HepG2 (cell line): ENCODE results near the gene USP24. TPM values are rescaled to one million over a fixed set of nuclear protein-coding genes. Genes with fewer than 3 reads are reported as not detected.
A peak's percentile ranks its signal among the peaks of the same experiment; 100 is the strongest.

Source experiments
- AHDC1 ChIP-seq: sonication (generic); formaldehyde crosslinking; IDR thresholded peaks from 2 replicates; pipeline ENCODE4 v1.5.1; 2020; ENCODE audit warnings: mild to moderate bottlenecking, missing genetic modification reagents, borderline replicate concordance
- ETV5 ChIP-seq: IDR thresholded peaks from 2 replicates; pipeline ENCODE4 v1.6.1; 2018; ENCODE audit warnings: missing biosample characterization, missing genetic modification reagents, inconsistent platforms, borderline replicate concordance
- IRF2 ChIP-seq: IDR thresholded peaks from 2 replicates; pipeline ENCODE4 v1.6.1; 2018; ENCODE audit warnings: missing genetic modification reagents, missing compliant biosample characterization
- LCORL ChIP-seq, 2 experiments: fragments of 450-650 bp in 1 of 2; sonication (generic) in 1 of 2; formaldehyde crosslinking in 1 of 2; IDR thresholded peaks; 2 replicates each; pipeline versions ENCODE4 v1.5.0 to v1.6.1; 2017 to 2020; ENCODE audit warnings: antibody characterized with exemption in 1 of 2, missing genetic modification reagents in 1 of 2
- PAXIP1 ChIP-seq: sonication (generic); formaldehyde crosslinking; conservative IDR thresholded peaks from 2 replicates; pipeline ENCODE4 v1.4.0; 2020; ENCODE audit warnings: mild to moderate bottlenecking, missing genetic modification reagents, moderate library complexity
- SMC3 ChIP-seq: IDR thresholded peaks from 2 replicates; pipeline ENCODE4 v1.6.1; 2011; ENCODE audit warnings: low read length, improper control_type of control experiment
- SOX6 ChIP-seq, 2 experiments: fragments of 450-650 bp in 1 of 2; sonication (generic) in 1 of 2; formaldehyde crosslinking in 1 of 2; IDR thresholded peaks; 2 replicates each; pipeline versions ENCODE4 v1.4.0 to v1.6.1; 2017 to 2020; ENCODE audit warnings: antibody characterized with exemption in 1 of 2, mild to moderate bottlenecking in 1 of 2, missing genetic modification reagents in 1 of 2
- SRY ChIP-seq: sonication (generic); formaldehyde crosslinking; IDR thresholded peaks from 2 replicates; pipeline ENCODE4 v1.8.0; 2022; ENCODE audit warnings: mild to moderate bottlenecking, missing genetic modification reagents
- ZBTB20 ChIP-seq: sonication (generic); formaldehyde crosslinking; IDR thresholded peaks from 2 replicates; pipeline ENCODE4 v1.8.1; 2023; ENCODE audit warnings: missing genetic modification reagents, low read depth, mild to moderate bottlenecking, borderline replicate concordance
- ZNF121 ChIP-seq: sonication (generic); formaldehyde crosslinking; IDR thresholded peaks from 2 replicates; pipeline ENCODE4 v1.5.0; 2020; ENCODE audit warnings: mild to moderate bottlenecking, missing genetic modification reagents
- ZNF547 ChIP-seq: sonication (generic); formaldehyde crosslinking; IDR thresholded peaks from 2 replicates; pipeline ENCODE4 v1.5.1; 2020; ENCODE audit warnings: mild to moderate bottlenecking, missing genetic modification reagents
- ZNF768 ChIP-seq: sonication (generic); formaldehyde crosslinking; IDR thresholded peaks from 2 replicates; pipeline ENCODE4 v1.4.0; 2020; ENCODE audit warnings: missing genetic modification reagents
- polyA plus RNA-seq, 8 experiments: library from polyadenylated mRNA; depleted of rRNA in 3 of 8; stranded (reverse) in 7 of 8; unstranded in 1 of 8; fragments of >200 nt; fragmentation: Illumina TruSeq in 4 of 8; extraction: Trizol in 4 of 8; gene quantifications; 2 replicates each; pipeline versions ENCODE4 v1.2.1 to v1.2.3, GENCODE V29; 2011 to 2016; ENCODE audit warnings: low read depth in 4 of 8, missing spikeins in 1 of 8, mixed read lengths in 1 of 8; ENCODE audit not compliant: insufficient read depth in 1 of 8
- total RNA-seq, 5 experiments: library from RNA; depleted of rRNA; stranded (reverse); fragments of >200 nt; fragmentation: Illumina TruSeq; extraction: Trizol; gene quantifications; 2 replicates each; pipeline ENCODE4 v1.2.3, GENCODE V29; 2016; ENCODE audit warnings: low read depth in 1 of 5
- TF ChIP-seq, protein P1 (sequence below): IDR thresholded peaks from 2 replicates; pipeline ENCODE4 v1.6.1; 2016; ENCODE audit warnings: low read depth
- TF ChIP-seq, protein P2 (sequence below): sonication (generic); formaldehyde crosslinking; IDR thresholded peaks from 2 replicates; pipeline ENCODE4 v1.4.0; 2020; ENCODE audit warnings: missing genetic modification reagents

USP24 gene
- total and polyA plus RNA-seq, 2 of the 13 experiments (the other 11 are each of a cell fraction or from before 2014, with no cell fraction given) = 18.8 to 47.6 TPM

DNA sequence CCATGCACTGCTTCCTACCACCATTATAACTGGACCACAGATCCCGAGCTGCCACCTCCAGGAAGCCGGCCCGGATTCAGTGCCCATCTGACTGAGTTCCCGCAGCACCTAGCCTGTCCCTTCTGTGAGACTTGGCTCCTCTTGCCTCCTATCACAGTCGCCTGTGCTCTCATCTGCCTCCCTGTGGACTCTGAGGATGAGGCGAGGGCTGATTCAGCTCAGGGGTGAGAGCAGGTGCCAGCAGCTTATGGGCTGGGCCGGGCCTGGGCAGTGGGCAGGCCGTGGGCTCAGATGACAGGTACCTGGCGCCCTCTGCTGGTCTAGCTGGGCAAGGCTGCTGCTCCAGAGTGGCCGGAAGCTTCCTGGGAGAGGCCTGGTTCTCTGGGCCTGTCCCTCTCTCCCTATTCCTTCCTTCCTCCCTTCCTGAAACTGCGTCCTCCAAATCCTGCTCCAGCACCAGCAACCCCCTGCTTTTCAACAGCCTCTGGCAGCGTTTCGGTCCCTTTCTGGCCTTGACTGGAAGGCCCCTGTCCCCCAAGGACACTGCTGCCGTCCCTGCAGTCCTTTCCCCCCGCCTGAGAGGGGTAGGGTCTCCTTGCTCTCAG lies 193.1 kb downstream of the USP24 start (continued):
- TF ChIP-seq AHDC1 (CRISPR knock-in tag) = no peak
- TF ChIP-seq SOX6 (IDR thresholded peaks at IDR 0.05) = no peak
- peak; percentile 28; the same call in 1 of the 2 replicates for TF ChIP-seq SOX6 (CRISPR knock-in tag; IDR thresholded peaks at IDR 0.05)
- peak; percentile 55; the same call in 1 of the 2 replicates for TF ChIP-seq ZNF121 (CRISPR knock-in tag)
- TF ChIP-seq SMC3 = peak; percentile 53; the same call in 1 of the 2 replicates
- 0 out of 2 replicates have a peak, but pooled peaks have one; percentile 40 for TF ChIP-seq ZNF768 (CRISPR knock-in tag)
- TF ChIP-seq ZNF547 = 0 out of 2 replicates have a peak, but pooled peaks have one; percentile 40
- TF ChIP-seq, protein P1, sequence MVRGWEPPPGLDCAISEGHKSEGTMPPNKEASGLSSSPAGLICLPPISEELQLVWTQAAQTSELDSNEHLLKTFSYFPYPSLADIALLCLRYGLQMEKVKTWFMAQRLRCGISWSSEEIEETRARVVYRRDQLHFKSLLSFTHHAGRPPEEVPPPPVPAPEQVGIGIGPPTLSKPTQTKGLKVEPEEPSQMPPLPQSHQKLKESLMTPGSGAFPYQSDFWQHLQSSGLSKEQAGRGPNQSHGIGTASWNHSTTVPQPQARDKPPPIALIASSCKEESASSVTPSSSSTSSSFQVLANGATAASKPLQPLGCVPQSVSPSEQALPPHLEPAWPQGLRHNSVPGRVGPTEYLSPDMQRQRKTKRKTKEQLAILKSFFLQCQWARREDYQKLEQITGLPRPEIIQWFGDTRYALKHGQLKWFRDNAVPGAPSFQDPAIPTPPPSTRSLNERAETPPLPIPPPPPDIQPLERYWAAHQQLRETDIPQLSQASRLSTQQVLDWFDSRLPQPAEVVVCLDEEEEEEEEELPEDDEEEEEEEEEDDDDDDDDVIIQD = 0 out of 2 replicates have a peak, but pooled peaks have one; percentile 13
- no peak; the same call in 1 of the 2 replicates for TF ChIP-seq PAXIP1 (CRISPR knock-in tag)
- TF ChIP-seq LCORL (IDR thresholded peaks at IDR 0.05) = no peak
- peak; percentile 60; the same call in 1 of the 2 replicates for TF ChIP-seq LCORL (CRISPR knock-in tag; IDR thresholded peaks at IDR 0.05)
- TF ChIP-seq ZBTB20 = 0 out of 2 replicates have a peak, but pooled peaks have one; percentile 32
- peak; percentile 60; the same call in 1 of the 2 replicates for TF ChIP-seq IRF2 (CRISPR knock-in tag)
- TF ChIP-seq, protein P2, sequence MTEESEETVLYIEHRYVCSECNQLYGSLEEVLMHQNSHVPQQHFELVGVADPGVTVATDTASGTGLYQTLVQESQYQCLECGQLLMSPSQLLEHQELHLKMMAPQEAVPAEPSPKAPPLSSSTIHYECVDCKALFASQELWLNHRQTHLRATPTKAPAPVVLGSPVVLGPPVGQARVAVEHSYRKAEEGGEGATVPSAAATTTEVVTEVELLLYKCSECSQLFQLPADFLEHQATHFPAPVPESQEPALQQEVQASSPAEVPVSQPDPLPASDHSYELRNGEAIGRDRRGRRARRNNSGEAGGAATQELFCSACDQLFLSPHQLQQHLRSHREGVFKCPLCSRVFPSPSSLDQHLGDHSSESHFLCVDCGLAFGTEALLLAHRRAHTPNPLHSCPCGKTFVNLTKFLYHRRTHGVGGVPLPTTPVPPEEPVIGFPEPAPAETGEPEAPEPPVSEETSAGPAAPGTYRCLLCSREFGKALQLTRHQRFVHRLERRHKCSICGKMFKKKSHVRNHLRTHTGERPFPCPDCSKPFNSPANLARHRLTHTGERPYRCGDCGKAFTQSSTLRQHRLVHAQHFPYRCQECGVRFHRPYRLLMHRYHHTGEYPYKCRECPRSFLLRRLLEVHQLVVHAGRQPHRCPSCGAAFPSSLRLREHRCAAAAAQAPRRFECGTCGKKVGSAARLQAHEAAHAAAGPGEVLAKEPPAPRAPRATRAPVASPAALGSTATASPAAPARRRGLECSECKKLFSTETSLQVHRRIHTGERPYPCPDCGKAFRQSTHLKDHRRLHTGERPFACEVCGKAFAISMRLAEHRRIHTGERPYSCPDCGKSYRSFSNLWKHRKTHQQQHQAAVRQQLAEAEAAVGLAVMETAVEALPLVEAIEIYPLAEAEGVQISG (CRISPR knock-in tag) = peak; percentile 55; the same call in 1 of the 2 replicates
- TF ChIP-seq SRY (CRISPR knock-in tag) = 0 out of 2 replicates have a peak, but pooled peaks have one; percentile 54
- TF ChIP-seq ETV5 (CRISPR knock-in tag) = peak; percentile 63; the same call in 1 of the 2 replicates
